ENCODE measurements around the gene SERPINE1. TPM values are rescaled to one million over a fixed set of nuclear protein-coding genes. Genes with fewer than 3 reads are reported as not detected.
A peak's percentile ranks its signal among the peaks of the same experiment; 100 is the strongest.
"Not testable (repeated sequence)": the region's sequence is repeated elsewhere in the genome, so short reads cannot be mapped to it uniquely, and the experiment has no call there.

Gene SERPINE1
- total RNA-seq, 1 donor from 2014 or later, result not detected

- no peak overlapping the region for H3K4me3 Mint-ChIP-seq
- peaks cover 19% of the 10 kb centered on the region for H3K27me3 Mint-ChIP-seq
- POLR2A ChIA-PET, result no interaction called here
- no peaks in the 10 kb centered on the region for H3K9me3 Mint-ChIP-seq
- H3K36me3 Mint-ChIP-seq (ENCODE audit: low read depth), result no peaks in the 10 kb centered on the region
- CTCF ChIA-PET, result no interaction called here
- DNase-seq (no peak), ATAC-seq (ENCODE audit: low read depth) (no peak)
- H3K27ac Mint-ChIP-seq, result no peak overlapping the region
- peaks cover 12% of the 10 kb centered on the region for H3K4me1 Mint-ChIP-seq
- TF ChIP-seq CTCF (IDR thresholded peaks at IDR 0.05), result no peak
- intact Hi-C loops (cut with micrococcal nuclease), result no loop called here
These were observed 8.0 kb upstream of the SERPINE1 start for GRCh38 chr7:101118856-101119255.

- Mint-ChIP-seq H3K4me1 (peaks cover 17% of the 10 kb centered on the region), H3K27me3 (peaks cover 21% of the 10 kb centered on the region), H3K27ac (no peak overlapping the region), H3K4me3 (no peak overlapping the region), H3K36me3 (ENCODE audit: low read depth) (no peaks in the 10 kb centered on the region), H3K9me3 (no peaks in the 10 kb centered on the region)
- no peak for ATAC-seq (ENCODE audit: low read depth)
- no peak for TF ChIP-seq CTCF (IDR thresholded peaks at IDR 0.05)
- CTCF ChIA-PET, result no interaction called here
- POLR2A ChIA-PET, result no interaction called here
- intact Hi-C loops (cut with micrococcal nuclease), result no loop called here
- no peak for DNase-seq
These were observed 7.0 kb upstream of the SERPINE1 start for GRCh38 chr7:101119876-101120275.

GRCh38 chr7:101120315-101120714 is 6.6 kb upstream of the SERPINE1 start:
- DNase-seq (no peak), ATAC-seq (ENCODE audit: low read depth) (no peak)
- Mint-ChIP-seq H3K9me3 (no peaks in the 10 kb centered on the region), H3K4me1 (peaks cover 19% of the 10 kb centered on the region), H3K4me3 (no peak overlapping the region), H3K27me3 (peaks cover 23% of the 10 kb centered on the region), H3K36me3 (ENCODE audit: low read depth) (no peaks in the 10 kb centered on the region), H3K27ac (no peak overlapping the region)
- intact Hi-C loops (cut with micrococcal nuclease), result no loop called here
- no peak for TF ChIP-seq CTCF (IDR thresholded peaks at IDR 0.05)
- ChIA-PET POLR2A (no interaction called here), CTCF (no interaction called here)

GRCh38 chr7:101121631-101121990 is 5.3 kb upstream of the SERPINE1 start:
- DNase-seq; H3K36me3 Mint-ChIP-seq (ENCODE audit: low read depth); intact Hi-C loops (cut with micrococcal nuclease); H3K9me3 Mint-ChIP-seq; ATAC-seq (ENCODE audit: low read depth); H3K27ac Mint-ChIP-seq; H3K4me3 Mint-ChIP-seq: not testable (repeated sequence)
- ChIA-PET POLR2A (interaction anchor here (0.6 kb wide), 1 partner anchor 41 kb away, joined by 8 read pairs; no protein-coding TSS in a partner anchor), CTCF (interaction anchor here (0.7 kb wide), 1 partner anchor 1793 kb away, joined by 3 read pairs; no protein-coding TSS in a partner anchor)
- Mint-ChIP-seq H3K27me3 (peaks cover 24% of the 10 kb centered on the region), H3K4me1 (peaks cover 31% of the 10 kb centered on the region)

- Mint-ChIP-seq H3K9me3 (no peaks in the 10 kb centered on the region), H3K27me3 (peaks cover 25% of the 10 kb centered on the region), H3K36me3 (ENCODE audit: low read depth) (no peaks in the 10 kb centered on the region), H3K27ac (peak overlapping the region; percentile 2), H3K4me3 (peak overlapping the region; percentile 67), H3K4me1 (peaks cover 38% of the 10 kb centered on the region)
- TF ChIP-seq CTCF (IDR thresholded peaks at IDR 0.05), result no peak
- intact Hi-C loops (cut with micrococcal nuclease), result no loop called here
- ATAC-seq (ENCODE audit: low read depth) (no peak), DNase-seq (no peak)
- CTCF ChIA-PET, result interaction anchor here (0.9 kb wide), 1 partner anchor 14 kb away, joined by 3 read pairs; no protein-coding TSS in a partner anchor
- POLR2A ChIA-PET, result interaction anchor here (1.0 kb wide), 1 partner anchor 21 kb away, joined by 3 read pairs; no protein-coding TSS in a partner anchor
These were observed 4.6 kb upstream of the SERPINE1 start for GRCh38 chr7:101121991-101122932.

Data from activated B cell treated with CpG ODN at 0.5 μM for 24 hours (primary cell).